GM12874 (cell line): ENCODE measurements around the gene SFTPB.

ENCODE experiments used
- CTCF ChIP-seq: IDR thresholded peaks from 2 replicates; pipeline ENCODE4 v1.5.1; 2011; ENCODE audit warnings: low read depth, mild to moderate bottlenecking, control low read depth, low read length, moderate library complexity; ENCODE audit not compliant: insufficient read depth

SFTPB gene

DNA sequence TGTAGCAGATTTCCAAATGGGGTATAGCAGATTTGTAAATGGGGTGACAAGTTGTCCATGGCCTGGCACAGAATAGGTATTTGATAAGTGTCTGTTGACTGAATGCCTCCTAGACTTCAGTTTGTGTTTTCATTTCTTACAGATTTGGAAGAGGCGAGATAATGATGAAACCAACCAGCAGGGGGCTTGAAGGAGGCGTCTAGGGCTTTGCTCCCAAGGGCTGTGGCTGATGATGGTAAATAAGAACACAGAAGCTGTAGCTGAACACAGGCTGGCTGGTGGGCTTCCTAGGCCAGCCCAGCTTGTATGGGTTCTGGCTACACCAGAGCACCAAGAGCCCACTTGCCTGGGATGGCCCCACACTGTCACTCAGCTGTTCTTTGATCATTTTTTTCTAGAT, 19.4 kb downstream of the SFTPB start:
- TF ChIP-seq CTCF, result peak; percentile 56

DNA sequence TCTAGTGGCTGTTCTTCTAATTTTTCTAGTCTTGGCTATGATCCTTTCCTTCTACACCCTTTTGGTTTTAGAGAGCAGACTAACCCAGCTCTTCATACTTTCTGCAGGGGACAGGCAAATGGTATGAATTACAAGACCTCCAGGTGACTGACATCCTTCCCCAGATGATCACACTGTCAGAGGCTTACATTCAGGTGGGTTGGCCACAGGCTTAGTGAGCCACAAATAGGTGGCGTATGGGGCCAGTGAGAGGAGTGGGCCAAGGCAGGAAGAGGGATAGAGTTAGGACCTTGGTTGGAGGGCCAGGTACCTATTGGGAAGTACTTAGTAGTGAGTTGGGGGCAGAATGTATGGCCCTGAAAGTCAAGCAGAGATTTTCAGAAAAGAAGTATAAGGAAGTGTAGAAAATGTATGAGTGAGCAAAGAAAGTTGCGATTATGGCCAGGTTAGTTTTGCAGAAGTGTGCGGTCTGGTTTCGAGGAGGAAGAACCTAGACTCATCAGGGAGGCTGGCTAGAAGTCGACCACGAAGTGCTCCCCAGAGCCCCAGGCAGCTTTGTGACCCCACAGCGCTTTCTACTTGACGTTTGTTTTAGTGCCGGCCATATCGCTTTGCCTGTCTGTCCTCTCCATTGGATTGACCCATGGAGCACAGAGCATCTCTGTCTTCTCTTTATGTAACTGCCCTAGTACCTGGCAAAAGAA, 20.0 kb downstream of the SFTPB start:
- no peak for TF ChIP-seq CTCF

GRCh38 chr2:85646166-85646565, 21.8 kb downstream of the SFTPB start:
- TF ChIP-seq CTCF, result no peak

DNA sequence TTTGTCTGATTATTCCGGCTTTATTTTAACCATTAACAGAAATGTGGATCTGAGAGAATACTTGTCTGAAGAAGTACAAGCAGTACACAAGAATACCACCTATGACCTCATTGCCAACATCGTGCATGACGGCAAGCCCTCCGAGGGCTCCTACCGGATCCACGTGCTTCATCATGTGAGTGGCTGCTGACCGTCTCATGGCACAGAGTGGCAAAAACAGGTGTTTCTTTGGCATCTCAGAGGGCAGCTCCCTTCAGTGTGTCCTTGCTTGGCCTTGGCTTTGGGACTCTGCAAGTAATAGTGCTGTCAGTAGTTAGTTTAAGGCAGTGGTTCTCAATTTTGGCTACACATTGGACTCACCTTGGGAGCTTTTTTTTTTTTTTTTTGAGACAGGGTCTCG, 23.1 kb downstream of the SFTPB start:
- TF ChIP-seq CTCF, result no peak

GRCh38 chr2:85642725-85643124, 25.3 kb downstream of the SFTPB start:
- no peak for TF ChIP-seq CTCF

- TF ChIP-seq CTCF, result no peak
These were observed 32.4 kb downstream of the SFTPB start for GRCh38 chr2:85635636-85636035.

GRCh38 chr2:85635011-85635410, 33.0 kb downstream of the SFTPB start:
- no peak for TF ChIP-seq CTCF

GRCh38 chr2:85631316-85631715, 36.7 kb downstream of the SFTPB start:
- TF ChIP-seq CTCF, result no peak
